Ovary (tissue), 3 donors: Measurements from ENCODE around the gene FILIP1L.

Source experiments
- CTCF ChIP-seq, 3 donors: fragments of 450-650 bp in 2 of 3; fragments of 200-600 bp in 1 of 3; IDR thresholded peaks; one replicate each; pipeline versions ENCODE4 v1.5.1 to v1.8.0; 2016 to 2022; ENCODE audit warnings: antibody characterized with exemption in 3 of 3, mild to moderate bottlenecking in 1 of 3
- POLR2A ChIP-seq: fragments of 450-650 bp; IDR thresholded peaks from one replicate; pipeline ENCODE4 v1.6.1; 2017; ENCODE audit warnings: antibody characterized with exemption, mild to moderate bottlenecking, moderate library complexity
- donor health status: DM: no; HTN: no; CAD: no.

GRCh38 chr3:99939876-99940275 is 174.4 kb downstream of the FILIP1L start:
- no peak for TF ChIP-seq CTCF (IDR thresholded peaks at IDR 0.05)
- TF ChIP-seq POLR2A: no peak
